Measurements from ENCODE around the gene TMEM131.

Gene TMEM131

GRCh38 chr2:97761192-97761591, 234.6 kb downstream of the TMEM131 start:
- DNase-seq (ENCODE audit: low read depth, low spot score), result no peak

- DNase-seq (ENCODE audit: low read depth, low spot score), result no peak
These were observed 235.2 kb downstream of the TMEM131 start for GRCh38 chr2:97760480-97761049.

- DNase-seq (ENCODE audit: low read depth, low spot score), result no peak
These were observed 235.9 kb downstream of the TMEM131 start for GRCh38 chr2:97759727-97760407.

- DNase-seq (ENCODE audit: low read depth, low spot score), result no peak
These were observed 237.5 kb downstream of the TMEM131 start for GRCh38 chr2:97758131-97758705.

- no peak for DNase-seq (ENCODE audit: low read depth, low spot score)
These were observed 238.7 kb downstream of the TMEM131 start for GRCh38 chr2:97757062-97757461.

- no peak for DNase-seq (ENCODE audit: low read depth, low spot score)
These were observed 240.3 kb downstream of the TMEM131 start for GRCh38 chr2:97755491-97755890.

- DNase-seq (ENCODE audit: low read depth, low spot score), result no peak
These were observed 240.9 kb downstream of the TMEM131 start for GRCh38 chr2:97754690-97755346.

GRCh38 chr2:97752342-97753334, 243.1 kb downstream of the TMEM131 start:
- no peak for DNase-seq (ENCODE audit: low read depth, low spot score)

GRCh38 chr2:97751752-97752151, 244.0 kb downstream of the TMEM131 start:
- no peak for DNase-seq (ENCODE audit: low read depth, low spot score)

GRCh38 chr2:97750017-97750416, 245.7 kb downstream of the TMEM131 start:
- DNase-seq (ENCODE audit: low read depth, low spot score), result no peak

- DNase-seq (ENCODE audit: low read depth, low spot score), result no peak
These were observed 246.2 kb downstream of the TMEM131 start for GRCh38 chr2:97749581-97749980.

- DNase-seq (ENCODE audit: low read depth, low spot score), result no peak
These were observed 248.0 kb downstream of the TMEM131 start for GRCh38 chr2:97747716-97748115.

GRCh38 chr2:97747285-97747684, 248.5 kb downstream of the TMEM131 start:
- DNase-seq (ENCODE audit: low read depth, low spot score), result no peak

- no peak for DNase-seq (ENCODE audit: low read depth, low spot score)
These were observed 250.1 kb downstream of the TMEM131 start for GRCh38 chr2:97745474-97746174.

- no peak for DNase-seq (ENCODE audit: low read depth, low spot score)
These were observed 251.8 kb downstream of the TMEM131 start for GRCh38 chr2:97743913-97744312.

GRCh38 chr2:97742381-97742847, 253.3 kb downstream of the TMEM131 start:
- DNase-seq (ENCODE audit: low read depth, low spot score), result no peak

GRCh38 chr2:97741686-97742085, 254.1 kb downstream of the TMEM131 start:
- DNase-seq (ENCODE audit: low read depth, low spot score), result no peak

GRCh38 chr2:97741251-97741650, 254.5 kb downstream of the TMEM131 start:
- DNase-seq (ENCODE audit: low read depth, low spot score), result no peak

- peak; percentile 48 for DNase-seq (ENCODE audit: low read depth, low spot score)
These were observed 255.1 kb downstream of the TMEM131 start for GRCh38 chr2:97740590-97741182.

- DNase-seq (ENCODE audit: low read depth, low spot score), result no peak
These were observed 255.9 kb downstream of the TMEM131 start for GRCh38 chr2:97739893-97740245.
